Chondrocyte (in vitro differentiated cells): Measurements from ENCODE around the gene PLCH2. TPM values are rescaled to one million over a fixed set of nuclear protein-coding genes. Genes with fewer than 3 reads are reported as not detected.

Source experiments
- DNase-seq: peaks from one replicate; pipeline ENCODE4 v3.0.0; 2021; ENCODE audit warnings: mixed read lengths, low spot score
- H3K27ac Mint-ChIP-seq: one replicate; pipeline ENCODE4 v1.8.0; 2021; ENCODE audit warnings: mild to moderate bottlenecking, moderate library complexity, mixed read lengths; ENCODE audit not compliant: unreplicated experiment
- H3K27me3 Mint-ChIP-seq: 2 replicates; pipeline ENCODE4 v1.8.0; 2021; ENCODE audit warnings: low read depth, mixed read lengths
- H3K36me3 Mint-ChIP-seq: 2 replicates; pipeline ENCODE4 v1.8.0; 2021; ENCODE audit warnings: low read depth, mixed read lengths
- H3K4me1 Mint-ChIP-seq: 2 replicates; pipeline ENCODE4 v1.8.0; 2021; ENCODE audit warnings: low read depth, mild to moderate bottlenecking, mixed read lengths
- H3K4me3 Mint-ChIP-seq: one replicate; pipeline ENCODE4 v1.8.0; 2021; ENCODE audit warnings: mild to moderate bottlenecking, moderate library complexity, mixed read lengths; ENCODE audit not compliant: unreplicated experiment
- H3K9me3 Mint-ChIP-seq: 2 replicates; pipeline ENCODE4 v1.8.0; 2021; ENCODE audit warnings: low read depth, mixed read lengths
- total RNA-seq: library from RNA; stranded (reverse); gene quantifications from 3 replicates; pipeline ENCODE4 v1.2.1, GENCODE V29; 2021
- TF ChIP-seq, protein P1 (sequence below): fragments of 200-600 bp; sonication (generic); IDR thresholded peaks from 2 replicates; pipeline ENCODE4 v1.5.0; 2021; ENCODE audit warnings: antibody characterized with exemption, mild to moderate bottlenecking, moderate library complexity

PLCH2 gene
- total RNA-seq, 1 donor from 2014 or later, result 2.4 TPM

DNA sequence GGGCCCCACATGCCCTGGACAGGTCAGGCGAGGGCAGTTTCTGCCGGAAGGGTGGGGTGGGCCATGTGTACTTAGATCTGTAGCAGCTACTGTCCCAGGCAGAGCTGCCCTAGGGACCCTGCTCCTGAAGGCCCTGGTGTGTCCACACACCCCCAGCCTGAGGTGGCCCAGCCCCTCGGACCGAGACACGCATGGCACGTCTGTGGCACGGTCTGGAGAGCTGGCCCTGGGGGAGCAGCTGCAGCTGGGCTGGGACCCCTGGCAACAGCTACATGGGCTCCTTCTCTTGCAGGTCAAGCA lies 25.7 kb downstream of the PLCH2 start:
- no peak overlapping the region for H3K27ac Mint-ChIP-seq
- H3K4me1 Mint-ChIP-seq, result peaks cover 4% of the 10 kb centered on the region
- H3K27me3 Mint-ChIP-seq, result no peaks in the 10 kb centered on the region
- TF ChIP-seq, protein P1, sequence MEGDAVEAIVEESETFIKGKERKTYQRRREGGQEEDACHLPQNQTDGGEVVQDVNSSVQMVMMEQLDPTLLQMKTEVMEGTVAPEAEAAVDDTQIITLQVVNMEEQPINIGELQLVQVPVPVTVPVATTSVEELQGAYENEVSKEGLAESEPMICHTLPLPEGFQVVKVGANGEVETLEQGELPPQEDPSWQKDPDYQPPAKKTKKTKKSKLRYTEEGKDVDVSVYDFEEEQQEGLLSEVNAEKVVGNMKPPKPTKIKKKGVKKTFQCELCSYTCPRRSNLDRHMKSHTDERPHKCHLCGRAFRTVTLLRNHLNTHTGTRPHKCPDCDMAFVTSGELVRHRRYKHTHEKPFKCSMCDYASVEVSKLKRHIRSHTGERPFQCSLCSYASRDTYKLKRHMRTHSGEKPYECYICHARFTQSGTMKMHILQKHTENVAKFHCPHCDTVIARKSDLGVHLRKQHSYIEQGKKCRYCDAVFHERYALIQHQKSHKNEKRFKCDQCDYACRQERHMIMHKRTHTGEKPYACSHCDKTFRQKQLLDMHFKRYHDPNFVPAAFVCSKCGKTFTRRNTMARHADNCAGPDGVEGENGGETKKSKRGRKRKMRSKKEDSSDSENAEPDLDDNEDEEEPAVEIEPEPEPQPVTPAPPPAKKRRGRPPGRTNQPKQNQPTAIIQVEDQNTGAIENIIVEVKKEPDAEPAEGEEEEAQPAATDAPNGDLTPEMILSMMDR, result no peak
- no peak for DNase-seq
- no peaks in the 10 kb centered on the region for H3K9me3 Mint-ChIP-seq
- H3K4me3 Mint-ChIP-seq, result no peak overlapping the region
- no peaks in the 10 kb centered on the region for H3K36me3 Mint-ChIP-seq

DNA sequence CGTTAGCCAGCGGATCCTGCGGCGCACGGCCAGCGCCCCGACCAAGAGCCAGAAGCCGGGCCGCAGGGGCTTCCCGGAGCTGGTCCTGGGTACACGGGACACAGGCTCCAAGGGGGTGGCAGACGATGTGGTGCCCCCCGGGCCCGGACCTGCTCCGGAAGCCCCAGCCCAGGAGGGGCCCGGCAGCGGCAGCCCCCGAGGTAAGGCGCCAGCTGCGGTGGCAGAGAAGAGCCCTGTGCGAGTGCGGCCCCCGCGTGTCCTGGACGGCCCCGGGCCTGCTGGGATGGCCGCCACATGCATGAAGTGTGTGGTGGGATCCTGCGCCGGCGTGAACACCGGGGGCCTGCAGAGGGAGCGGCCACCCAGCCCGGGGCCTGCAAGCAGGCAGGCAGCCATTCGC lies 26.1 kb downstream of the PLCH2 start:
- H3K4me3 Mint-ChIP-seq, result no peak overlapping the region

DNA sequence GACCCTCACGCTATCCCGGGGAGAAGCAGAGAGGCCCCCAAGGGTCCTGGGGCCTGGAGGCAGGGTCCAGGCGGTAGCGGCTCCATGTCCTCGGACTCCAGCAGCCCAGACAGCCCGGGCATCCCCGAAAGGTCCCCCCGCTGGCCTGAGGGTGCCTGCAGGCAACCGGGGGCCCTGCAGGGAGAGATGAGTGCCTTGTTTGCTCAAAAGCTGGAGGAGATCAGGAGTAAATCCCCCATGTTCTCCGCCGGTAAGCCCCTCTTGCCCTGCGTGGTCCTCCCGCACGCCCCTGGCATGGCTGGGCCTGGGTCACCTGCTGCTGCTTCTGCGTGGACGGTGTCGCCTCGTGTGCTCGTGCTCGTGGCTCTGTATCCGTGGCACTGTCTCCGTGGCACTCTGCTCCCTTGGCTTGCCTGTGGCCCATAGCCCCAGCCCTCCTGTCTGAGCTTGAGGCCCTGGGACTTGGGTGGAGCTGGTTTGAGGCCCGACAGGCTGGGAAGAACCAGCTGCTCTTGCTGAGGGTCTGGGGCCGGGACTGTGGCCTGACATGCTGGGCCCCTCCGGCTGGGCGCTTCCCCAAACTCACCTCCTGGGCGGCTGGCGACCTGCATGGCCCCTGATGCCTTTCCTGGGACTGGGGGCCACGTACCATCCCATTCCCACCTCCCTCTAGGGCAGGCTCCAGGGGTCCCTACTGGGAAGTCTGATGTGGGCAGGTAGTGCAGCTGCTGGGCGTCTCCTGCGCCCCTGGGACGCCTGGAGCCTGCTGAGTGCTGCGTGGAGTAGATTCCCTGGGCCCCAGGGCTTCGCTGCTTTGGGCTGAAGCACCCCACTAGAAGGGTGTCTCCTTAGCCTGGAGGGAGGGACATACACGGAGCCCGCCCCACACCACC lies 26.8 kb downstream of the PLCH2 start:
- no peak for DNase-seq
- Mint-ChIP-seq H3K9me3 (no peaks in the 10 kb centered on the region), H3K27ac (no peak overlapping the region), H3K4me1 (peaks cover 4% of the 10 kb centered on the region), H3K27me3 (no peaks in the 10 kb centered on the region), H3K36me3 (no peaks in the 10 kb centered on the region), H3K4me3 (no peak overlapping the region)
- TF ChIP-seq, protein P1, result no peak

More for the DNA sequence above, 26.1 kb downstream of the PLCH2 start:
- Mint-ChIP-seq H3K27ac (no peak overlapping the region), H3K9me3 (no peaks in the 10 kb centered on the region), H3K27me3 (no peaks in the 10 kb centered on the region), H3K4me1 (peaks cover 4% of the 10 kb centered on the region), H3K36me3 (no peaks in the 10 kb centered on the region)
- TF ChIP-seq, protein P1, result no peak
- DNase-seq, result no peak

DNA sequence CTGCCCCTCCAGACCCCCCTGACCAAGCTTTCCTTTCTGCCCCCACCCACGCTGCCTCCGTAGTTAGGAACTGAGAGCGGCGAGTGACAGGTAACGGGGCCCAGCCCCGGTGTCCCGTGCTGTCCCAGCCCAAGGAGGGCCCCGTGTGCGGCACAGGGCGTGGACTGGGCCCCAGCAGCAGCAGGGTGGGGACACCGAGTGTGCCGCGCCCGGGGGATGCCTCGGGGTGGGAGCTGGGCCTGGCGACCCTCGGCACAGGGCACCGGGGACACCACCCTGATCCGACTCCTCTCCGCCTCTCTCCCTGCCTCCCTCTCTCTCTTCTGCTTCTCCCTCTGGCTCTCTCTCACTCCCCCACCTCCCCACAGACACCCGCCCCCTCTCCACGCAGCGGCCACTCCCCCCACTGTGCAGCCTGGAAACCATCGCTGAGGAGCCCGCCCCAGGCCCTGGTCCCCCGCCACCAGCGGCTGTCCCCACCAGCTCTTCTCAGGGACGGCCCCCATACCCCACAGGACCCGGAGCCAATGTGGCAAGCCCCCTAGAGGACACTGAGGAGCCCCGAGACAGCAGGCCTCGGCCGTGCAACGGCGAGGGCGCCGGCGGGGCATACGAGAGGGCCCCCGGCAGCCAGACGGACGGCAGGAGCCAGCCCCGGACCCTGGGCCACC lies 27.6 kb downstream of the PLCH2 start:
- Mint-ChIP-seq H3K27ac (no peak overlapping the region), H3K36me3 (peaks cover 2% of the 10 kb centered on the region), H3K27me3 (no peaks in the 10 kb centered on the region), H3K4me3 (no peak overlapping the region), H3K9me3 (no peaks in the 10 kb centered on the region), H3K4me1 (peaks cover 4% of the 10 kb centered on the region)
- DNase-seq, result no peak
- TF ChIP-seq, protein P1, result no peak

DNA sequence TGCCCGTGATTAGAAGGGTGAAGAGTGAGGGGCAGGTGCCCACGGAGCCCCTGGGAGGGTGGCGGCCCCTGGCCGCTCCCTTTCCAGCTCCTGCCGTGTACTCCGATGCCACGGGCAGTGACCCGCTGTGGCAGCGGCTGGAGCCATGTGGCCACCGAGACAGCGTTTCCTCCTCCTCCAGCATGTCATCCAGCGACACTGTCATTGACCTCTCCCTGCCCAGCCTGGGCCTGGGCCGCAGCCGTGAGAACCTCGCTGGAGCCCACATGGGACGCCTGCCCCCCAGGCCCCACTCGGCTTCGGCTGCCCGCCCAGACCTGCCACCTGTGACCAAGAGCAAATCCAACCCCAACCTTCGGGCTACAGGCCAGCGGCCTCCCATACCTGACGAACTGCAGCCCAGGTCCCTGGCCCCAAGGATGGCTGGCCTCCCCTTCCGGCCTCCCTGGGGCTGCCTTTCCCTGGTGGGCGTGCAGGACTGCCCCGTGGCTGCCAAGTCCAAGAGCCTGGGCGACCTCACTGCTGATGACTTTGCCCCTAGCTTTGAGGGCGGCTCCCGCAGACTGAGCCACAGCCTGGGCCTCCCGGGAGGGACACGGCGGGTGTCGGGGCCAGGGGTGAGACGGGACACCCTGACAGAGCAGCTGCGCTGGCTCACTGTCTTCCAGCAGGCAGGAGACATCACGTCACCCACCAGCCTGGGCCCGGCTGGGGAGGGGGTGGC lies 28.3 kb downstream of the PLCH2 start:
- TF ChIP-seq, protein P1, result no peak
- H3K36me3 Mint-ChIP-seq, result peaks cover 2% of the 10 kb centered on the region
- no peaks in the 10 kb centered on the region for H3K9me3 Mint-ChIP-seq
- H3K4me3 Mint-ChIP-seq, result no peak overlapping the region
- no peaks in the 10 kb centered on the region for H3K27me3 Mint-ChIP-seq
- no peak overlapping the region for H3K27ac Mint-ChIP-seq
- peaks cover 4% of the 10 kb centered on the region for H3K4me1 Mint-ChIP-seq
- no peak for DNase-seq
